Measurements from ENCODE around the gene BCO2.
"Not testable (repeated sequence)": the region's sequence is repeated elsewhere in the genome, so short reads cannot be mapped to it uniquely, and the experiment has no call there.

- TF ChIP-seq, protein P1, sequence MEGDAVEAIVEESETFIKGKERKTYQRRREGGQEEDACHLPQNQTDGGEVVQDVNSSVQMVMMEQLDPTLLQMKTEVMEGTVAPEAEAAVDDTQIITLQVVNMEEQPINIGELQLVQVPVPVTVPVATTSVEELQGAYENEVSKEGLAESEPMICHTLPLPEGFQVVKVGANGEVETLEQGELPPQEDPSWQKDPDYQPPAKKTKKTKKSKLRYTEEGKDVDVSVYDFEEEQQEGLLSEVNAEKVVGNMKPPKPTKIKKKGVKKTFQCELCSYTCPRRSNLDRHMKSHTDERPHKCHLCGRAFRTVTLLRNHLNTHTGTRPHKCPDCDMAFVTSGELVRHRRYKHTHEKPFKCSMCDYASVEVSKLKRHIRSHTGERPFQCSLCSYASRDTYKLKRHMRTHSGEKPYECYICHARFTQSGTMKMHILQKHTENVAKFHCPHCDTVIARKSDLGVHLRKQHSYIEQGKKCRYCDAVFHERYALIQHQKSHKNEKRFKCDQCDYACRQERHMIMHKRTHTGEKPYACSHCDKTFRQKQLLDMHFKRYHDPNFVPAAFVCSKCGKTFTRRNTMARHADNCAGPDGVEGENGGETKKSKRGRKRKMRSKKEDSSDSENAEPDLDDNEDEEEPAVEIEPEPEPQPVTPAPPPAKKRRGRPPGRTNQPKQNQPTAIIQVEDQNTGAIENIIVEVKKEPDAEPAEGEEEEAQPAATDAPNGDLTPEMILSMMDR (IDR thresholded peaks at IDR 0.05), result not testable (repeated sequence)
- not testable (repeated sequence) for TF ChIP-seq POLR2A (IDR thresholded peaks at IDR 0.05)
Measured at GRCh38 chr11:112195113-112195512, 19.8 kb downstream of the BCO2 start.

Measured in esophagus squamous epithelium (tissue), 4 donors.